Endothelial cell of umbilical vein (primary cell): Measurements from ENCODE around the gene SYT17.

Source experiments
- EZH2 ChIP-seq: IDR thresholded peaks from 2 replicates; pipeline ENCODE4 v1.6.1; 2012; ENCODE audit warnings: borderline replicate concordance, low read depth, mild to moderate bottlenecking, moderate library complexity, low read length, inconsistent platforms; ENCODE audit not compliant: severe bottlenecking
- FOS ChIP-seq: IDR thresholded peaks from 2 replicates; pipeline ENCODE4 v1.6.1; 2011; ENCODE audit warnings: mild to moderate bottlenecking, low read length, moderate library complexity, borderline replicate concordance; ENCODE audit not compliant: insufficient read depth
- JUN ChIP-seq: IDR thresholded peaks from 2 replicates; pipeline ENCODE4 v1.6.1; 2011; ENCODE audit warnings: borderline replicate concordance, low read depth; ENCODE audit not compliant: insufficient read length, insufficient read depth
- MYC ChIP-seq: IDR thresholded peaks from one replicate; pipeline ENCODE4 v1.6.1; 2011; ENCODE audit warnings: mild to moderate bottlenecking, low read depth, low read length
- POLR2A ChIP-seq: IDR thresholded peaks from 2 replicates; pipeline ENCODE4 v1.6.1; 2012; ENCODE audit warnings: low read depth, mild to moderate bottlenecking, control low read depth, low read length
- POLR2AphosphoS5 ChIP-seq: IDR thresholded peaks from 2 replicates; pipeline ENCODE4 v1.6.1; 2012; ENCODE audit warnings: low read depth, mild to moderate bottlenecking, control low read depth, low read length, moderate library complexity; ENCODE audit not compliant: insufficient read depth
- TF ChIP-seq, protein P1 (sequence below): IDR thresholded peaks from 2 replicates; pipeline ENCODE4 v1.6.1; 2011; ENCODE audit not compliant: insufficient read depth, insufficient read length
- TF ChIP-seq, protein P2 (sequence below), 2 donors: IDR thresholded peaks; 1 replicate in 1 of 2; 2 replicates in 1 of 2; pipeline ENCODE4 v1.5.1; 2011; ENCODE audit warnings: low read length in 2 of 2, mild to moderate bottlenecking in 2 of 2, moderate library complexity in 2 of 2, control low read depth in 1 of 2, inconsistent platforms in 1 of 2, low read depth in 1 of 2; ENCODE audit not compliant: insufficient read depth in 1 of 2; ENCODE audit errors: extremely low read depth in 1 of 2

- TF ChIP-seq POLR2A (no peak), POLR2AphosphoS5 (no peak), JUN (no peak), EZH2 (no peak), FOS (no peak), MYC (no peak)
- TF ChIP-seq, protein P1, sequence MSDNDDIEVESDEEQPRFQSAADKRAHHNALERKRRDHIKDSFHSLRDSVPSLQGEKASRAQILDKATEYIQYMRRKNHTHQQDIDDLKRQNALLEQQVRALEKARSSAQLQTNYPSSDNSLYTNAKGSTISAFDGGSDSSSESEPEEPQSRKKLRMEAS = no peak
- TF ChIP-seq, protein P2, sequence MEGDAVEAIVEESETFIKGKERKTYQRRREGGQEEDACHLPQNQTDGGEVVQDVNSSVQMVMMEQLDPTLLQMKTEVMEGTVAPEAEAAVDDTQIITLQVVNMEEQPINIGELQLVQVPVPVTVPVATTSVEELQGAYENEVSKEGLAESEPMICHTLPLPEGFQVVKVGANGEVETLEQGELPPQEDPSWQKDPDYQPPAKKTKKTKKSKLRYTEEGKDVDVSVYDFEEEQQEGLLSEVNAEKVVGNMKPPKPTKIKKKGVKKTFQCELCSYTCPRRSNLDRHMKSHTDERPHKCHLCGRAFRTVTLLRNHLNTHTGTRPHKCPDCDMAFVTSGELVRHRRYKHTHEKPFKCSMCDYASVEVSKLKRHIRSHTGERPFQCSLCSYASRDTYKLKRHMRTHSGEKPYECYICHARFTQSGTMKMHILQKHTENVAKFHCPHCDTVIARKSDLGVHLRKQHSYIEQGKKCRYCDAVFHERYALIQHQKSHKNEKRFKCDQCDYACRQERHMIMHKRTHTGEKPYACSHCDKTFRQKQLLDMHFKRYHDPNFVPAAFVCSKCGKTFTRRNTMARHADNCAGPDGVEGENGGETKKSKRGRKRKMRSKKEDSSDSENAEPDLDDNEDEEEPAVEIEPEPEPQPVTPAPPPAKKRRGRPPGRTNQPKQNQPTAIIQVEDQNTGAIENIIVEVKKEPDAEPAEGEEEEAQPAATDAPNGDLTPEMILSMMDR (IDR thresholded peaks at IDR 0.05; ENCODE audit: extremely low read depth in 1 of 2, insufficient read depth in 1 of 2, low read depth in 1 of 2, low read length in 2 of 2) = no peak
These were observed 16.7 kb upstream of the SYT17 start for GRCh38 chr16:19151310-19151709.
